ENCODE data around the gene ADCY4. TPM values are rescaled to one million over a fixed set of nuclear protein-coding genes. Genes with fewer than 3 reads are reported as not detected.

ADCY4 gene
- total and polyA plus RNA-seq, 2 of the 13 experiments (the other 11 are each of a cell fraction or from before 2014, with no cell fraction given), result 0.03 TPM; not detected in 1

- TF ChIP-seq ZNF784 (CRISPR knock-in tag; IDR thresholded peaks at IDR 0.05; ENCODE audit: borderline replicate concordance), result peak; percentile 91
- TF ChIP-seq ZBTB43 (CRISPR knock-in tag; conservative IDR thresholded peaks at IDR 0.05), result no peak
- no peak for TF ChIP-seq SNRNP70 (IDR thresholded peaks at IDR 0.05; ENCODE audit: low read depth, low read length)
- no peak for TF ChIP-seq BRCA1 (CRISPR knock-in tag; IDR thresholded peaks at IDR 0.05)
- no peak for TF ChIP-seq NKX3-1 (CRISPR knock-in tag; IDR thresholded peaks at IDR 0.05)
- TF ChIP-seq TARDBP (CRISPR knock-in tag; IDR thresholded peaks at IDR 0.05), result 0 out of 2 replicates have a peak, but pooled peaks have one; percentile 9
- peak; percentile 99 for TF ChIP-seq ZNF761 (CRISPR knock-in tag; conservative IDR thresholded peaks at IDR 0.05)
- peak; percentile 89 for TF ChIP-seq ASH2L (IDR thresholded peaks at IDR 0.05; ENCODE audit: insufficient read length, low read depth, low read length)
- peak; percentile 73; the same call in 1 of the 2 replicates for TF ChIP-seq ZC3H4 (CRISPR knock-in tag; IDR thresholded peaks at IDR 0.05; ENCODE audit: borderline replicate concordance)
- peak; percentile 93 for TF ChIP-seq ZBTB42 (CRISPR knock-in tag; IDR thresholded peaks at IDR 0.05)
- TF ChIP-seq ZNF136 (CRISPR knock-in tag; IDR thresholded peaks at IDR 0.05; ENCODE audit: low read depth), result peak; percentile 96
- no peak for TF ChIP-seq JARID2 (CRISPR knock-in tag; IDR thresholded peaks at IDR 0.05; ENCODE audit: insufficient replicate concordance)
- no peak for TF ChIP-seq TBP (CRISPR knock-in tag; IDR thresholded peaks at IDR 0.05)
- no peak for TF ChIP-seq HNF1A (IDR thresholded peaks at IDR 0.05; ENCODE audit: low read depth)
- peak; percentile 81 for TF ChIP-seq HNF1A (CRISPR knock-in tag; IDR thresholded peaks at IDR 0.05; ENCODE audit: borderline replicate concordance)
- no peak for TF ChIP-seq GABPA (IDR thresholded peaks at IDR 0.05; ENCODE audit: low read depth, low read length)
- no peak for TF ChIP-seq GABPA (CRISPR knock-in tag; IDR thresholded peaks at IDR 0.05; ENCODE audit: low read depth)
- no peak for TF ChIP-seq ZNF207 (IDR thresholded peaks at IDR 0.05; ENCODE audit: borderline replicate concordance)
- peak; percentile 95; the same call in 1 of the 2 replicates for TF ChIP-seq ZBTB39 (CRISPR knock-in tag; IDR thresholded peaks at IDR 0.05)
- peak; percentile 20 for TF ChIP-seq YY1 (IDR thresholded peaks at IDR 0.05; ENCODE audit: insufficient read depth, insufficient replicate concordance, low read depth, low read length)
- TF ChIP-seq XBP1 (CRISPR knock-in tag; IDR thresholded peaks at IDR 0.05), result no peak
- TF ChIP-seq HOXA3 (CRISPR knock-in tag; IDR thresholded peaks at IDR 0.05), result peak; percentile 42
These were observed 2.4 kb downstream of the ADCY4 start (continued) for GRCh38 chr14:24332268-24332993.

All from HepG2 (cell line).